NCI-H146 treated with DMSO at 0.1 percent for 48 hours (cell line): Measurements from ENCODE around the gene EXOC2.
"Not testable (repeated sequence)": the region's sequence is repeated elsewhere in the genome, so short reads cannot be mapped to it uniquely, and the experiment has no call there.

Experiments
- DNase-seq: peaks from one replicate; lab custom pipeline; 2025; ENCODE audit not compliant: unreplicated experiment; lab: John Stamatoyannopoulos, UW

Gene EXOC2

DNA sequence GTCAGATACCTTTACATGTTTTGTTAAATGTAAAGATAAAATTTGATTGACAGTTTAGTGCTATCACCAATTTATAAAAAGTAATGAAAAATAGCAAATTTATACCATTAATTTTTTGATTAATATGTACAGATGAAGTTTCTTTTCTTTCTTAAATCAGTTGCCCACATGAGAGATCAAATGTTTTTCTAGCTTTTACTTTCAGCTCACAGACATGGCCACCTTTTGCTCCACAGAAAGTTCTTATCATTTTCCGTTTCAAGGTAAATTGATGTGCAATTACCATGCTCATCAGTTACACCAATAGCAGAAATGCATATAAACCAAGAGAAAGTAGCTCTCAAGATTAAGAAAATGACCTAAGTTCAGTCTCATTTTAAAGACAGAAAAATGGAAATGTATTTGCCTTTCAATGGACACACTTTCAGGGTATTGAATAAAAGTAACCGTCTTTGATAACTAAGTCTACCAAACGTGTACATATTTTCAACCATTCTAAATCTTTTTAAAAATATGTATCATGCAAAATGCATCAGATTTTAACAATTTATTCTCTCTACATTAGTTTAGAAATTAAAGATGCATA, 16.6 kb upstream of the EXOC2 start:
- no peak for DNase-seq

DNA sequence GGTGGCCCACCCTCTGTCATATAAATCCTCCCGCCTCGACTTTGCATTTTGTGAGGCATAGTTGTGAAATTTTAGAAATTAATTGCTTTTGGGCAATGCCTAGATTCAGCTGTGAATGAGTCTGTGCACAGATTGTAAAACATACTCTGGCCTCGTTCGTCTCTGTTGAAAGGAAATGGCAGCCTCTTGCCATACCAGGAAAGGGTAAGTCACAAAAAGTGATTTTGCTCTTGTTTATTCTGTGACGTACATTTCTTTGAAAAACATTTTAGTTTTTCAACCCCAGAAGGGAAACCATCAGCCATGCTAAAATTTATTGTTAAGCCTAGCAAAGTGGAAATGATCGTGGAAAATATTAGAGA, 15.3 kb upstream of the EXOC2 start:
- DNase-seq: no peak

DNA sequence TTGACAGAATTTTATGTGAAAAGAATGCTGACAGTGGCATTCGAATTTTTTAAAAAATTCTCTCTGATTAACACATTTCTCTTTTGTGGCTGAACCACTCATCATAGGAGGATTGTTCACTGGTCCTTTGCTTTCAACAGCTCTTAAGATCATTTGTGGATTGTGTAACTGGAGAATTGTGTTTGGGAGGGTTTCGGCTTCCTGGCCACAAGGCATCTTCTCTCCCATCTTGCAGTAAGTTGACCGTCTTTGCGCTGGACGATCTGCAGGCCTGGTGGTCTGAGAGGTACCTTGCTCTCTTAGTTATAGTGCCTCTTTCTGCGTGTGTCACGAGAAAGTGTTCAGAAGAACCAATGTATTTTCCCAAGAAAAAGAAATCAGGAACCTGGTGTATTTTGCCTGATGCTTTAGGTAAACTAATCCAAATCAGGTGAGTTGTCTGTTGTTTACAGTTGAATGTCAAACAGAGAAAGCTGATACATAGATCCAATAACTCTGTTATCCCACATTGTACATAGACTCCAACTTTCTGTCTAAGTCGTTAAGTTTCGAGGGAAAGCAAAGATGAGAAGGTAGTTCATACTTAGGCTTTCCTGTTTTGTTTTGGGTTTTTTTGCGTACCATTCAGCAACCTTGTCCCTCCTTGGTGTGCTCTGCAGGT, 14.8 kb upstream of the EXOC2 start:
- no peak for DNase-seq

DNA sequence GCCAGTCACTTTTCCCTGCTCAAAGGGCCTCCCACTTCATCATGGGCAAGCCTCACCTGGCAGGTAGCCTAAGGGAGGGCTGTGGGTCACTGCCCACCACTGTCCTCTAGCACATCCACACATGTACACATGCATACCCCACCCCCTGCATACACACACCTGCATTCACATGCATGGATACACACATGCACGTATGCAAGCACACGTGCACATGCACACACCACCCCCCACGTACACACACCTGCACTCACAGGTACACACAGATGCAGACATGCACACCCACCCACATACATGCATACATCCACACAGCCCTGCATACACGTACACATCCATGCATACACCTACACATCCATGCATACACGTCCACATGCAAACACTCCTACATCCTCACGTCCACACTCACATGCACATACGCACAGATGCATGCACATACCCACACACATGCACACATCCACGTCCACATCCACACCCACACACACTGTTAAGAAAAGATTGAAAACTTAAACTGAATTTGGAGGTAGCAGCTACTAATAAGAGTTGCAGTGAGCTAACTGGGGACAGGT, 14.0 kb upstream of the EXOC2 start:
- DNase-seq: no peak

DNA sequence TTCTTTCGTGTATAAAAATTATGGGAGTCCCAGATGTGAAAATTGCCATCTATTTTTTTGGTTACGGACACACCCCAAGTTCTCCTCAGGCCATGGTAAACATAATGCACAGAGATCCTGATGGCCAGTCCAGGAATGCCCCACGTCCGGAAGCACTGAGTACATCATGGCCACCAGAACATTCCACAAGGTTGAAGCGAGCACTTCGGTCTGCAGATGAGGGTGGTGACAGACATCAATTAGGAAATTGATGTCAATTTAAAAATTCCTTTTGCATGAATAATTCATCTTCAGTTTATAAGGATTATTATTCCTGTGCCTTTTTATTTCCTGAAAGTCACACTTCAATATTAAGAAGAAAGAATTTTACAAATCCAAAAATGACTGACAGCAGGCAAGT, 13.2 kb upstream of the EXOC2 start:
- DNase-seq: no peak

DNA sequence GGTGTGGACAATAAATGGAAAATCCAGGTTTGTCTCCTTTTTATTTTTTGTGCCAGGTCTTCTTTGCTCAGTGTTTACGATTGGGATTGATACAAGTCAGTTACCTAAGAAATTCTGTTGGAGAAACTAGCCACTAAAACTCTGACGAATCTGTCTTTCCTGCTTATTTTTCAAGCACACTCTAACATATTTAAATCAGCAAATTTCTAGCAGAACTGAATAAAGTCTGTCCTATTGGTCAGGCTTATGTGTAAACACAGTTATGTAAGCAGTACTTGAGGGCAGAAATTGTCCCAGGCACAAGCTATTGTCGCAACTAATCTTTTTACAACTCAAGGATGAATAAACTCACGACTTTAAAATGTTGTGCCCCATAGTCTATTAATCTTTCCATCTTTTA, 12.1 kb upstream of the EXOC2 start:
- DNase-seq: no peak

DNA sequence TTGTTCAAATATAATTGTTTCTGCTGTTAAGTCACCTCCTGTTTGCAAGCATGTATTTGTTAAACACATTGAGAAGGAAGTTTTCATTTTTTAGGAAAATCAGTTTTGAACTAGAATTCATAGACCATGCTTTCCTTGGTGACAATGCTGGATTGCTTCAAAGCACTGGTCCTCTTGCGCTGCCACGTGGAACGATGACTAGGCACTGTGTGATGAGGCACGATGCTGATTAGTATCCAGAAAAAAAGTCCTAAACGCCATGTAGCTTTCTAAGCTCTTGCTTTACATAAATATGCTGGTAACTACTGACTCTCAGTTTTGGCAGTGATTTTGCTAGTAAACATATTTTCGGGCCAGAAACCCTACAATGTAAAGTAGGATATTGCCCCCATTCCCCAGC, 11.1 kb upstream of the EXOC2 start:
- DNase-seq: no peak

DNA sequence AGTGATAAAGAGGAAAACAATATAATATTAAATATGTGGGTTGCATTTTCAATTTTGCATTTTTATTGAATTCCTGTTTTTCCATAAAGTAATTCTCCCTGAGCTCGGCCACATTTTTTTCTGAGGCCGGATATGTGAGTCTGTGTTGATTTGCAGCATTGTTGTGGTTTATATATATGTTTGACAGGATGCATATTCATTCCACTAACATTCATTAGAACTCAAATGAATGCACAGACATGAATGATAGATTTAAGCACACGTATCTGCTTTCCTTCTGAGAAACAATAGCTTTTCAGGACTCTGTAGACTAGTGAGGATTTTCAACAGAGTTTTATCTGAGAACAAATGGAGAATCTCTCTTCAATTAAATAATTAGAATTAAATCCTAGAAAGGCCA, 10.6 kb upstream of the EXOC2 start:
- no peak for DNase-seq

DNA sequence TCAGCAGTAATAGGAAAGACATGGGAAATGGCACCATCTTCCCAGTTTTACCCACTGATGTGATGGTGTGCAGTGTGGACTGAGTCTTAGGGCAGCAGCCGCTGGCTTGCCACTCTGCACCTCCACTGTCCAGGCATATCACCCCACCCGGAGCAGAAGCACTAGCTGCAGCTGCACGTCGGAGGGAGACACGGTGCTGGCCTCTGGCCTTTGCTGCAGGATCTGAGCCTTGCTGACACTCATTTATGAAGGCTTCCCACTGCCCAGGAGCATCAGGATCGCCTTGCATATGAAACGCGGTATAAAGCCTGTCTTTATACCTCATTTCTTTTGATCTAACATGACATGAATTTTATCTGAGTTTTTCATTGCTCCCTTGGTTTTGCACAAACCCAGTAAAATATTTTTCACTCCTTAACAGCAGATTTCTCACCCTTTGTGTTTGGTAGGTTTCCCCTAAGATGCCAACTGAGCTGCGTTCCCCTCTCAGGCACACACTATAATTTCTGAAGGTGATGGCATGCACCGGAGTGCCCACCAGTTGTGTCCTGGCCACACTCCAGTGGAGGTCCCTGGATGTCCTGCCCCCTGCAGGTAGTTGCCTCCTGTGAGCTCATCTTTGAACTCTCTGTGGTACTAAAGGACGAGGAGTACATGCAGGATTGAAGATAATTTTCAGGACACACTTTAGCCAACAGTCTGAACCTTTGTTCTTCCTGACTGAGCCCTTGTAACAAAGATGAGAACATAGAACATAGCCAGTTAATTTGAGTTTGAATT, 9.0 kb upstream of the EXOC2 start:
- no peak for DNase-seq

DNA sequence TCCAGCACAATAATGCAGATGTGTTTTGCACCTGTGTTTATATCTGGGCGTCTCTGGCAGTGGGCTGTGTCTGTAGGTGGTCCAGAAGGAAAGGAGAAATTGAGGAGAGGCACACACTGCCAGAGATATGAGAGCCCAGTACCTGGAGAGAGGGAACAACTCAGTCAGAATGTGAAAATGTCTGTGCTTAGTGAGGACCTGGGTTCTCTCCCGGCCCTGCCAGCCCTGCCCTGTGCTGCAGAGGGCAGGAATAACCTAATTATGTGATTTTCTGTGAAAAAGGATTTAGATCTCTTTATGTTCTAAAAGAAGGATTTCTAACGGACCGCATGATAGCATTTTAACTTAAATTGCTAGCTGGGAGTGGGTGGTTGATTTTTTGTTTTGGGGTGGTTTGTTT, 8.3 kb upstream of the EXOC2 start:
- DNase-seq: no peak

DNA sequence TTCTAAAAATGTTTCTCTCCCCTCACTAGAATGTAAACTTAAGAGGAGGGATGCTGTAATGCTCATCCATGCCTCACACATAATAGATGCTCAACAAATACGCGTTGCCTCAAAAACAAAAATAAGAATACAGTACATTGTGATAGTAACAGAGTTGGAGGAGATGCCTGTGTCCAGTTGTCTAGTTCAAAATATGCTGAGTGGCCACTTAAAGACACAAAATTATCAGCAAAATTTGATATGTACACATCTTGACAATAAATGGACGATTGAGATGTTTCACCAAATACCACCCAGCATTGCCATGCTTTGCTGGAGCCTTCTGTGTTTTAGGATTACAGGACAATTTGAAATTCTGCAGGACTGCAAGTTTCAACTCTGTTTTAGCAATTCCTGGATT, 7.6 kb upstream of the EXOC2 start:
- DNase-seq: no peak

DNA sequence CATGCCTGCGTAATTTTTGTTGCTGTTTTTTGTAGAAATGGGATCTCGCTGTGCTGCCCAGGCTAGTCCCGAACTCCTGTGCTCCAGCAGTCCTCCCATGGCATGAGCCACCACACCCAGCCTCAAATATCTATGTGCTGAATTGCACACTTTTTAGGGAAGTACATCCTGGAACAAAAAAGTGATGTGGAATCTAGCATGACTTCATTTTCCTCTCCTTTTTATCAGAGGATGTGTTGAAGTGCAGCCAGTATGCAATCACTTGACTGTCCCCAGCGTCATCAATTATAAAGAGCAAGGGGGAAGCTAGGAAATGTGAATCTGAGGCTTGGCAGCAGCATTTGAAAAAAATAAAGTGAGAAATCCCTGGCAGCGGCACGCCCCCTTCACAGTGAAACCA, 6.4 kb upstream of the EXOC2 start:
- DNase-seq: peak; percentile 18

DNA sequence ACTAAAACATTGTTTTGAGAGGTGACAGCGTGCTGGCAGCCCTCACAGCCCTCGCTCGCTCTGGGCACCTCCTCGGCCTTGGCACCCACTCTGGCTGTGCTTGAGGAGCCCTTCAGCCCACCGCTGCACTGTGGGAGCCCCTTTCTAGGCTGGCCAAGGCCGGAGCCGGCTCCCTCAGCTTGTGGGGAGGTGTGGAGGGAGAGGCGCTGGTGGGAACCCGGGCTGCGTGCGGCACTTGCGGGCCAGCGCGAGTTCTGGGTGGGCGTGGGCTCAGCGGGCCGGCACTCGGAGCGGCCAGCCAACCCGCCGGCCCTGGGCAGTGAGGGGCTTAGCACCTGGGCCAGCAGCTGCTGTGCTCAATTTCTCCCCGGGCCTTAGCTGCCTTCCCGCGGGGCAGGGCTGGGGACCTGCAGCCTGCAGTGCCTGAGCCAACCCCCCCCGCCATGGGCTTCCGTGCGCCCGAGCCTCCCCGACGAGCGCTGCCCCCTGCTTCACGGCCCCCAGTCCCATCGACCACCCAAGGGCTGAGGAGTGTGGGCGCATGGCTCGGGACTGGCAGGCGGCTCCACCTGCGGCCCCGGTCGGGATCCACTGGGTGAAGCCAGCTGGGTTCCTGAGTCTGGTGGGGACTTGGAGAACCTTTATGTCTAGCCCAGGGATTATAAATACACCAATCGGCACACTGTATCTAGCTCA, 1.6 kb upstream of the EXOC2 start:
- not testable (repeated sequence) for DNase-seq

DNA sequence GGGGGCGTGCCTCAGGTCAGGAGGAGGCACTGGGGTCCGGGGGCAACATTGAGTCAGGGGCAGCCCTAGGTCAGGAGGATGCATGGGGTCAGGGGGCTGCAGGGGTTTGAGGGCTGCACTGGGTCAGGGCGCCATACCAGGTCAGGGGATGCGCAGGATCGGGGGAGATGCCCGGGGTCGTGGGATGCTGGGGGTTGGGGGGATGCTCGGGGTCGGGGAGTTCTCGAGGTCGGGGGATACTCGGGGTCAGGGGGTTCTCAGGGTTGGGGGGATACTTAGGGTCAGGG, 727 bp upstream of the EXOC2 start:
- DNase-seq: no peak

DNA sequence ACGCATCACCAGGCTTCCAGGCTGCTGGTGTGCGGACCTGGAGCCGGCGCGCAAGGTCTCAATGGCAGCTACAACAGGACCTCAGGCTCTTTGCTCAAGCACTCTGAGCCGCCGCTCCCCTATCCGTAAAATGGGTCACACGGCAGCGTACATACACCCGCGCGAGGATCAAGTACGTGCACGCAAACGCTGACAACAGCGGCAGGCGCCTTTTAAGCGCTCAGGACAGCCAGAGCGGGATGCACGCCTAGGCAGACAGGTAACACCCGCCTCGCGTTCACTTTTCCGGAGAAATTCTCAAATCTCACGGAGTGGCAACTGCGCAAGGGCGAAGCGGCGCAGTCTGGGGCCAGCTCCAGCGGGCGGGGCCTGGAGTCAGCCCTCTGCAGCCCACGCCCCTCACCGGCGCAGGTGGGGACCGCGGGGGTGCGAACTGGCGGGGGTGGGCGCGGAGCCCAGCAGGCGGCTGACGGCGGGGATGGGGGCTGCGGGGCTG, 535 bp downstream of the EXOC2 start:
- DNase-seq: peak; percentile 51

DNA sequence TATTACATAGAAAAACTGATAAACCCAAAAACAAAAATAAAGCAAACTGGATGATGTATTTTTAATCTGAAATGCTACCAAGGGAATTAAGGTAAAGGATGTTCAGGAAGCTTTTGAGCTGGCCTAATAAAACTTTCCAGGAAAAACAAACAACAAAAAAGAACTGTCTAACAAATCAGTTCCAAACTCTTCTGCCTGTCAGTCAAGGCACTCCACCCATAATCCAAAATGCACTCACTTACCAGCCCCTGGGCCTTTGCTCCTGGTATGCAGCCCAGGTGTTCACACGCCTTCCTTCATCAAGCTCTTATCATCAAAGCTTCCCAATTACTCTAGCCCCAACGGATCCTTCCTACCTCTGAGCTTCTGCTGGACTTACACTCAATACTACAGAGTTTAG, 3.7 kb downstream of the EXOC2 start:
- no peak for DNase-seq

DNA sequence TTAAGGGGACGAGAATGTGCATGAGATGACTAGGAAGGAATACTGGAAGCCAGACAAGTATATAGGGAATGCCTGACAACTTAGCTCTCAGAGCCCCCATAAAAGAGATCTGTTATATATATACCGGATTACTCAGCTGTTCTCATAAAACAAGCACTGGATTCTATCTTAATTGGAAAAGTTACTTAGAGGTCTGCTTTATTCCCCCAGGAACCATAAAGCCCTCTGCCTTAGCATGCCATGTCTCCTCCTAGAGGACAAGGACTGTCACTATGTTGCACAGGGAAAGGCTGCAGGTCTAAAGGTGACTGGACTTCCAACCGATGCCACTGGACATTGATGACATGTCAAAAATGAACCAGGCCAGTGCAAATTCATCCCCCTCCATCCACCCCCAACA, 6.4 kb downstream of the EXOC2 start:
- no peak for DNase-seq

DNA sequence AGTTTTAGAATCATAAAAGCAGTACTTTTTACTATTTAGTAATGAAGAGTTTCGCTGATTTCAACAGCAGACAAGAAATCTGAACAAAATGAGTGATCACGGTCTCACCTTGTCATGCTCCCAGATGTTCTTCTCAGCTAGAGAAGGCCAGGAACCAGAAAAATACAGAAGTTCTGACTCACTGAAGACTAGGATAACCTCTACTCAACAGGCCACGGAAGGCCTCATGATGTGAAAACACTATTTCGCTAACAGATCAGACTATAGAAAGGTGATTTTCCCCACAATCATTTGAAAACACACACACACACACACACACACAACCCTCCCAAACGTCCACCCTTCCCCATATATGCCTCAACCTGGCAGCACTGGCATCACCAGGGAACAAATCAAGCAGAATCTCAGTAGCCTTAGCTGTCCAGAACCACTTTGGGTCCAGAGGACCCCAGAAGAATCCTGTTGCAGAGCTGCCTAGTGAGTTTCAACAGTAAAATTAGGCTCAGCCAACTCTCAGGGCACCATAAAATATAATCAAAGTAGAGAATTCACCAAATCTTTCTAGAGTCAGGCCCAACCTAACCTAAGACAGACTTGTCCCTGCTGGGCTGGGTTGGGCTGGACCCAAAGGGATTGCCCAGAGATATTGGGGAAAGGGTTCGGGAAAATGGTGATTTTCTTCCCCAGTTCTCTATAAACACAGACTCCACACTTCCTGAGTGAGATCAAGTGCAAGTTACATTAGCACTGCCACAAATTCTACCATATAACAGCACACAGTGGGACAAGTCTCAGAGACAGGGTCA, 7.9 kb downstream of the EXOC2 start:
- DNase-seq: no peak

DNA sequence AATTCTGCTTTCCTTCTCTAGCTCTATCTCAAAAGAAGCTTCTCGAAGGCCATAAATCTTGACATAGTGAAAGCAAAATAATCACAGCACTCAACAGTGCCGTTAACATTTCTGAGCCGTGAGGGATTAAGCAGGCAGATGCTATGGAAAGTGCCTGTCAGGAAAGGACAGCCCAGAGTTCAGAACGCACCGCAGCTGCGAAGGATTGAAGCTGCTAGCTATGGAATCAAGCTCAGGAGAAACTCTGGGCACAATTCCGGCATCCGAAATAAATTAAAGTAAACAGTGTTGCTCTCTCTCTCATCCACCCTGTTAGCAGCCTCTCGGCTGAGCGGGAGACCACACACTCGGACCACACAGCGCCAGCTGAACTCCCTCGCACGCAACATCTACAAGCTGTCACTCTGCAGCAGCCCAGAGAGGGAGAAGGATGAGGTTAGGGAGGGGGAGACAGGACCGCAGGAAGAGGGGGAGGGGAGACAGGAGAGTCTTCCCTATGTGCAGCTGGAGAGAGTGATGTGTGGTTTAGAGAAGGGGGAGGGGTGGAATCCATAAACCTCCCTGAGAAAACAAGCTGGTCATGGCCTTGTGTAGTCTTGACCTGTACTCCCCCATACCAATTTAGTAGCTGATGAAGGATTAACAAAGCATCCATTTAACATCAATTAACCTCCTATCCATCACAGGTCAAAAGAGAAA, 9.0 kb downstream of the EXOC2 start:
- DNase-seq: peak; percentile 42

DNA sequence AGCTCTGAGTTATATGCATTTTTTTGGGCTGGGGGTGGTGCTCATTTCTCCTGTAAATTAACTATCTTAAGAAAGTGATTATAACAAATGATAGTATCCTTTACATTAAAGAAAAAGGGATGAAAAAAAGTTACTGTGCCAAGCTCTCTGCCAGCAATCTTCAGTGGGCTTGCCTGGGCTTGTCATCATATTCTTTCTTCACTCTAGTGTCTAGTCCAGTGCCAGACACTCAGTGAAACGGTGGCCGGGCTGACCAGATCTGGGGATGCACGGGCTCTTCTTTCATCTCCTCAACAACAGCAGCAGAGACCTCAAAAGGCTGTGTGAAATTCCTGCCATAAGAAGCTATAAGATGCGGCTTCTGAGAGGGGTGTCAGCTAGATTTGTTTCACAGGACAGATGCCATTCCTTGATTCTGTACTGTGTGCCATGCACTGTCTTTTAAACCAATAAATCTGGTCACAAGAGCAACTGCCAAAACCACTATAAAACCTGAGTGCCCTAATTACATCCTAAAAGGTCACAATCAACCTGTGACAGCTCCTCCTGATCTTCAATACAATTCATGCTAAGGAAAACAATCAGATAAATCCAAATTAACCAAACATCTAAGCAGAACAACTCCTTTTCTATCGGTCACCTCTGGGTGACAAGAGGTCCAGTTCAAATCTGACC, 12.1 kb downstream of the EXOC2 start:
- DNase-seq: no peak
